IMR-90 (cell line): ENCODE measurements around the gene CDV3.

ENCODE experiments used
- BHLHE40 ChIP-seq: fragments of 150-350 bp; IDR thresholded peaks from 2 replicates; pipeline ENCODE4 v1.6.1; 2016; ENCODE audit warnings: mild to moderate bottlenecking, low read depth, low read length
- CEBPB ChIP-seq: IDR thresholded peaks from 2 replicates; pipeline ENCODE4 v1.6.1; 2012; ENCODE audit warnings: low read depth, low read length, improper control_type of control experiment
- CHD1 ChIP-seq: IDR thresholded peaks from 2 replicates; pipeline ENCODE4 v1.6.1; 2012; ENCODE audit warnings: low read depth, low read length, improper control_type of control experiment
- CTCF ChIP-seq: conservative IDR thresholded peaks from 2 replicates; pipeline ENCODE4 v1.5.1; 2012; ENCODE audit warnings: mild to moderate bottlenecking, low read depth, low read length, improper control_type of control experiment
- MAFK ChIP-seq: IDR thresholded peaks from 2 replicates; pipeline ENCODE4 v1.6.1; 2012; ENCODE audit warnings: low read depth, low read length, improper control_type of control experiment
- MAZ ChIP-seq: IDR thresholded peaks from 2 replicates; pipeline ENCODE4 v1.6.1; 2012; ENCODE audit warnings: low read depth, mild to moderate bottlenecking, low read length, improper control_type of control experiment, moderate library complexity, borderline replicate concordance
- MXI1 ChIP-seq: IDR thresholded peaks from 2 replicates; pipeline ENCODE4 v1.6.1; 2012; ENCODE audit warnings: low read depth, mild to moderate bottlenecking, low read length, moderate library complexity, borderline replicate concordance
- POLR2A ChIP-seq: IDR thresholded peaks from 2 replicates; pipeline ENCODE4 v1.6.1; 2012; ENCODE audit warnings: mild to moderate bottlenecking, low read depth, low read length
- RAD21 ChIP-seq: IDR thresholded peaks from 2 replicates; pipeline ENCODE4 v1.6.1; 2012; ENCODE audit warnings: low read length, improper control_type of control experiment
- RCOR1 ChIP-seq: IDR thresholded peaks from 2 replicates; pipeline ENCODE4 v1.6.1; 2012; ENCODE audit warnings: mild to moderate bottlenecking, low read length, improper control_type of control experiment; ENCODE audit not compliant: insufficient replicate concordance
- RFX5 ChIP-seq: IDR thresholded peaks from 2 replicates; pipeline ENCODE4 v1.8.0; 2012; ENCODE audit warnings: low read depth, mild to moderate bottlenecking, low read length, moderate library complexity
- SMC3 ChIP-seq: fragments of 150-350 bp; IDR thresholded peaks from 2 replicates; pipeline ENCODE4 v1.6.1; 2016; ENCODE audit warnings: low read depth, mild to moderate bottlenecking, antibody characterized with exemption, low read length, moderate library complexity
- TF ChIP-seq, protein P1 (sequence below): fragments of 150-350 bp; IDR thresholded peaks from 2 replicates; pipeline ENCODE4 v1.6.1; 2017; ENCODE audit warnings: mild to moderate bottlenecking, antibody characterized with exemption, low read length, low read depth

DNA sequence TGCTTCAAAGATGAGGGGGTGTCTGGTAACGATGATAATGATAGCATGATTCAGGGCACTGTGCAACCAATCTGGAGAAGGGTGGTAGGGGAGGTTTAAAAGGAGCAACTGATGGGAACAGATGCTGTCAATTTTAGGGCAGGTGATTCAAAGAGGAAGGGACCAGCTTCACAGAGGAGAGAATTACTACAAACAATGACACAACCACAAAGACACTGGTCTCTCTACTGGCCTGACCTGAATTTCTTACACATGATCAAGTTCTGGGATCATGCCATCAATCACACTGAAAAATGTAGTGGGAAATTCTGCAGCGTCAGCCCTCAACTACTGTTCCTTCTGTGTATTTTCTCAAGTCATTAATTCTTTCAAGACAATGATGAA lies 2.6 kb upstream of the CDV3 start:
- TF ChIP-seq CEBPB (no peak), POLR2A (no peak), CTCF (no peak), SMC3 (no peak), RCOR1 (no peak), MAFK (no peak), RFX5 (no peak), BHLHE40 (no peak), MXI1 (no peak), RAD21 (no peak), CHD1 (no peak), MAZ (no peak)
- TF ChIP-seq, protein P1, sequence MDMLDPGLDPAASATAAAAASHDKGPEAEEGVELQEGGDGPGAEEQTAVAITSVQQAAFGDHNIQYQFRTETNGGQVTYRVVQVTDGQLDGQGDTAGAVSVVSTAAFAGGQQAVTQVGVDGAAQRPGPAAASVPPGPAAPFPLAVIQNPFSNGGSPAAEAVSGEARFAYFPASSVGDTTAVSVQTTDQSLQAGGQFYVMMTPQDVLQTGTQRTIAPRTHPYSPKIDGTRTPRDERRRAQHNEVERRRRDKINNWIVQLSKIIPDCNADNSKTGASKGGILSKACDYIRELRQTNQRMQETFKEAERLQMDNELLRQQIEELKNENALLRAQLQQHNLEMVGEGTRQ, result no peak
